H1 (cell line): ENCODE results near the gene CADM1.

Source experiments
- BACH1 ChIP-seq: IDR thresholded peaks from 2 replicates; pipeline ENCODE4 v1.6.1; 2012; ENCODE audit warnings: low read length, improper control_type of control experiment
- CTCF ChIP-seq, 3 experiments: IDR thresholded peaks; 1 replicate in 2 of 3; 2 replicates in 1 of 3; pipeline versions ENCODE4 v1.5.1 to v1.6.1; 2011; ENCODE audit warnings: low read length in 3 of 3, mild to moderate bottlenecking in 3 of 3, inconsistent platforms in 2 of 3, low read depth in 1 of 3, moderate library complexity in 1 of 3; ENCODE audit not compliant: insufficient read depth in 1 of 3; ENCODE audit errors: control extremely low read depth in 1 of 3
- GTF2F1 ChIP-seq: IDR thresholded peaks from 2 replicates; pipeline ENCODE4 v1.6.1; 2012; ENCODE audit warnings: low read depth, low read length, improper control_type of control experiment, borderline replicate concordance
- PHF8 ChIP-seq: fragments of 200-600 bp; sonication (generic); conservative IDR thresholded peaks from 2 replicates; pipeline ENCODE4 v1.7.1; 2012; ENCODE audit warnings: low read depth, mild to moderate bottlenecking, inconsistent platforms, low read length, moderate library complexity
- SAP30 ChIP-seq: fragments of 300-600 bp; sonication (generic); IDR thresholded peaks from 2 replicates; pipeline ENCODE4 v1.7.1; 2012; ENCODE audit warnings: low read length, moderate library complexity, mild to moderate bottlenecking, inconsistent platforms; ENCODE audit not compliant: insufficient read depth, insufficient replicate concordance
- SRF ChIP-seq: IDR thresholded peaks from 2 replicates; pipeline ENCODE4 v1.6.1; 2011; ENCODE audit warnings: mild to moderate bottlenecking, low read depth, low read length, moderate library complexity
- TCF12 ChIP-seq: IDR thresholded peaks from 2 replicates; pipeline ENCODE4 v1.6.1; 2011; ENCODE audit warnings: low read depth, mild to moderate bottlenecking, low read length
- ZNF274 ChIP-seq: IDR thresholded peaks from 2 replicates; pipeline ENCODE4 v1.7.0; 2012; ENCODE audit warnings: low read length, borderline replicate concordance; ENCODE audit errors: extremely low read depth
- TF ChIP-seq, protein P1 (sequence below): IDR thresholded peaks from 2 replicates; pipeline ENCODE4 v1.6.1; 2012; ENCODE audit warnings: inconsistent platforms

- TF ChIP-seq ZNF274 (no peak), BACH1 (no peak), CTCF (IDR thresholded peaks at IDR 0.05; ENCODE audit: control extremely low read depth in 1 of 3, insufficient read depth in 1 of 3, low read depth in 1 of 3, low read length in 3 of 3) (no peak), SRF (no peak), GTF2F1 (no peak), SAP30 (no peak), TCF12 (no peak), PHF8 (no peak)
- TF ChIP-seq, protein P1, sequence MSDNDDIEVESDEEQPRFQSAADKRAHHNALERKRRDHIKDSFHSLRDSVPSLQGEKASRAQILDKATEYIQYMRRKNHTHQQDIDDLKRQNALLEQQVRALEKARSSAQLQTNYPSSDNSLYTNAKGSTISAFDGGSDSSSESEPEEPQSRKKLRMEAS: no peak
These were observed 187.5 kb downstream of the CADM1 start for GRCh38 chr11:115316696-115317095.
